GM12878 (cell line): ENCODE results near the gene PRKAG2. TPM values are rescaled to one million over a fixed set of nuclear protein-coding genes. Genes with fewer than 3 reads are reported as not detected.

Experiments used
- ATAC-seq: fragments of 200-7000 bp; cut with Tn5 transposase; 3 replicates; pipeline ENCODE4 v1.9.1; 2020; ENCODE audit warnings: mild to moderate bottlenecking, moderate library complexity
- BruUV-seq: library from RNA; stranded (reverse); fragments of 400-500 nt; replicated peaks from 2 replicates; lab custom pipeline; 2021; lab: Mats Ljungman, UMichigan
- CTCF ChIA-PET: fragments of 300-600 bp; sonication (Branson Sonifier 250); formaldehyde crosslinking; extraction: SDS; loops from one replicate; lab custom pipeline; 2021; ENCODE audit warnings: inconsistent platforms; lab: Yijun Ruan, JAX
- POLR2A ChIA-PET: fragments of 350-600 bp; formaldehyde crosslinking; extraction: SDS; loops from one replicate; lab custom pipeline; 2021; ENCODE audit warnings: inconsistent platforms; lab: Charles Lee
- RAD21 ChIA-PET: fragments of 300-600 bp; sonication (Branson Sonifier 250); formaldehyde crosslinking; loops from one replicate; lab custom pipeline; 2023; ENCODE audit warnings: antibody characterized with exemption; ENCODE audit not compliant: unreplicated experiment; lab: Charles Lee
- SMC1A ChIA-PET: fragments of 300-600 bp; sonication (Branson Sonifier 250); formaldehyde crosslinking; loops from one replicate; lab custom pipeline; 2023; ENCODE audit not compliant: unreplicated experiment, uncharacterized antibody; lab: Charles Lee
- DNase-seq: peaks from one replicate; pipeline ENCODE4 v3.0.0-alpha.2; 2011; ENCODE audit warnings: low read depth, low spot score
- FAIRE-seq: peaks from 3 replicates; lab custom pipeline; 2011; peaks lifted over from hg19 to GRCh38; lab: Jason Lieb, UNC
- H2AFZ ChIP-seq: 2 replicates; pipeline ENCODE4 v1.6.0; 2011; ENCODE audit warnings: low read depth, low read length, control low read depth; ENCODE audit not compliant: control insufficient read depth
- H3K27ac ChIP-seq: 2 replicates; pipeline ENCODE4 v1.5.1; 2011; ENCODE audit warnings: control low read depth; ENCODE audit not compliant: control insufficient read depth, insufficient read depth
- H3K27me3 ChIP-seq, 2 experiments: replicated peaks in 1 of 2; 2 replicates each; pipeline versions ENCODE4 v1.6.0 to v1.6.1; 2011; ENCODE audit warnings: low read length in 1 of 2; ENCODE audit not compliant: control insufficient read depth in 2 of 2, insufficient read depth in 2 of 2
- H3K36me3 ChIP-seq, 2 experiments: 2 replicates each; pipeline ENCODE4 v1.5.1; 2011; ENCODE audit warnings: low read length in 1 of 2; ENCODE audit not compliant: control insufficient read depth in 2 of 2, insufficient read depth in 2 of 2
- H3K4me1 ChIP-seq: 2 replicates; pipeline ENCODE4 v1.6.1; 2011; ENCODE audit warnings: mild to moderate bottlenecking, low read length, moderate library complexity, mixed read lengths; ENCODE audit not compliant: control insufficient read depth, insufficient read depth
- H3K4me2 ChIP-seq: 2 replicates; pipeline ENCODE4 v1.6.0; 2011; ENCODE audit warnings: control low read depth; ENCODE audit not compliant: control insufficient read depth, insufficient read depth
- H3K4me3 ChIP-seq: fragments of 200-600 bp; sonication (generic); 2 replicates; pipeline ENCODE4 v1.5.1; 2016
- H3K79me2 ChIP-seq: 2 replicates; pipeline ENCODE4 v1.6.0; 2011; ENCODE audit warnings: low read length; ENCODE audit not compliant: control insufficient read depth, insufficient read depth
- H3K9ac ChIP-seq: 2 replicates; pipeline ENCODE4 v1.8.0; 2011; ENCODE audit warnings: low read length, control low read depth, mixed read lengths; ENCODE audit not compliant: control insufficient read depth, insufficient read depth
- H3K9me3 ChIP-seq: replicated peaks from 3 replicates; pipeline ENCODE4 v1.5.1; 2011; ENCODE audit warnings: mild to moderate bottlenecking, low read length; ENCODE audit not compliant: control insufficient read depth, insufficient read depth
- H4K20me1 ChIP-seq: 2 replicates; pipeline ENCODE4 v1.6.0; 2011; ENCODE audit not compliant: control insufficient read depth, insufficient read depth
- CTCF ChIP-seq, 3 experiments: IDR thresholded peaks in 2 of 3; conservative IDR thresholded peaks in 1 of 3; 2 replicates each; pipeline ENCODE4 v1.5.1; 2011; ENCODE audit warnings: low read depth in 3 of 3, low read length in 3 of 3, mild to moderate bottlenecking in 3 of 3, control low read depth in 2 of 3, moderate library complexity in 2 of 3, inconsistent platforms in 1 of 3, mixed read lengths in 1 of 3; ENCODE audit not compliant: control insufficient read depth in 2 of 3, insufficient read depth in 1 of 3; ENCODE audit errors: extremely low read depth in 1 of 3
- WGBS: methylation state at CpG from one replicate; pipeline ENCODE4 v1.1.6; 2016; ENCODE audit warnings: low lambda C conversion rate; ENCODE audit not compliant: insufficient replicate concordance, insufficient coverage; ENCODE audit errors: missing lambda C conversion rate; 5-methylcytosine and 5-hydroxymethylcytosine counted together
- in situ Hi-C: fragments of 300-500 bp; cut with MboI; formaldehyde crosslinking; loops from 9 replicates; pipeline ENCODE4 v1.14.3; 2018; ENCODE audit warnings: mixed read lengths
- intact Hi-C: fragments of 100-400 bp; cut with micrococcal nuclease; formaldehyde crosslinking; loops from one replicate; pipeline ENCODE4 v1.14.2; 2022; ENCODE audit not compliant: unreplicated experiment
- polyA plus RNA-seq, 11 experiments: library from polyadenylated mRNA; depleted of rRNA in 4 of 11; unstranded in 6 of 11; stranded (reverse) in 5 of 11; fragments of >200 nt; fragmentation: Nextera tagmentation in 4 of 11; fragmentation: Illumina TruSeq in 1 of 11; extraction: Ambion mirVana in 4 of 11; extraction: Trizol in 1 of 11; gene quantifications; 1 replicate in 1 of 11; 2 replicates in 10 of 11; pipeline versions ENCODE4 v1.2.1 to v1.2.3, GENCODE V29; 2011 to 2016; ENCODE audit warnings: inconsistent platforms in 2 of 11, missing spikeins in 2 of 11, low read depth in 1 of 11
- total RNA-seq, 4 experiments: library from RNA; depleted of rRNA in 3 of 4; stranded (reverse); fragments of >200 nt in 3 of 4; fragmentation: Illumina TruSeq in 1 of 4; extraction: Trizol in 1 of 4; gene quantifications; 2 replicates each; pipeline versions ENCODE4 v1.2.1 to v1.2.3, GENCODE V29; 2013 to 2021
- TF ChIP-seq, protein P1 (sequence below): fragments of 450-650 bp; IDR thresholded peaks from 2 replicates; pipeline ENCODE4 v1.6.1; 2017; ENCODE audit warnings: mild to moderate bottlenecking
- TF ChIP-seq, protein P2 (sequence below): fragments of 450-650 bp; IDR thresholded peaks from 2 replicates; pipeline ENCODE4 v1.6.1; 2016; ENCODE audit warnings: mild to moderate bottlenecking

The PRKAG2 gene
- total and polyA plus RNA-seq, 10 of the 15 experiments (the other 5 are each of a cell fraction or from before 2014, with no cell fraction given): 3.4 to 8.9 (median 6.8) TPM

DNA sequence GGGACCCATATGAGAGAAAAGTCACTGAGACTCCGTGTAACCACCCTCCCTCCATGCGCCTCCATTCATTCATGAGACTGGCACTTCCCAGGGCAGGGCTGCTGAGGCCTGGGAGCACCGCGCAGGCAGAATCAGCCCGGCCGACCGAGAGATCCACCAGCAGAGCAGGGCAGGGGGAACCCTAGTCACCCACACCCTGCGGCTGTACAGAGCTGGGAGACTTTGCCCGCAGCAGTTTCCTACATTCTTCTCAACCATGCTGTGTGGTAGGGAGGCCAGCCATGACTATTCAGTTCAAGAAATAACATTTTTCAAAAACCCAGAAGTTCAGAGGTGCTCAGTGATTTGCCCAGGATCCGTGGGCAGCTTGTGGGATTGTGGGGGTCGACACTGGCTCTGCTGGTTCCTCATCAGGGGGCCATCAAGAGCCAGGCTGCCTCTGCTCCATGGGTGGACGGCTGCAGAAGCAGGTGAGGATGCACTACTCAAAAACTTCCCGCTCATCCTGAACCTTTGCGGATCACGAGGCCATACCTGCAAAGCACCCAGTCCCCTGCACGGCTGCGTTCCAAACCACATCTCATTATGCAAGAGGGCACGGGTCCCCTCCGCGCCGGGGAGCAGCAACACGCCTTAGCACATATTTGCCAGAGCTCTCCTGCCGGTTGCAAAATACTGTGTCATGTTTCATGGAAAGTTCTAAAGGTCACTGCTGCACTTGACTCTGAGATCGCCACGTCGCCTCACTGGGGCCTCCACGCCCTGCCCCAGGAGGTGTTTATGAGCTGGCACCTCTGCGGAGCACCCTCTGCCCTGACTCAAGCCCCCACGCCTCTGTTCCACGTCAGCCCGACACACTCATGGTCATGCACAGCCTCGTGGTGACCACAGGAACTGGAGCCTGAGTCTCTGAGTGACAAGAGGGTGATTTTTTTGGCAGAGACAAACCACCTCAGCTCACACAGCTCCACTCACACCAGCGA lies 132.0 kb downstream of the PRKAG2 start:
- FAIRE-seq: no peak
- Histone ChIP-seq H3K79me2 (no peaks in the 10 kb centered on the region), H3K36me3 (no peaks in the 10 kb centered on the region), H3K27ac (no peak overlapping the region), H3K9me3 (no peaks in the 10 kb centered on the region), H3K4me3 (no peak overlapping the region), H3K27me3 (no peaks in the 10 kb centered on the region; a peak in 1 of 4 replicates), H3K4me2 (no peak overlapping the region), H3K4me1 (no peaks in the 10 kb centered on the region), H2AFZ (no peak overlapping the region), H3K9ac (no peak overlapping the region), H4K20me1 (no peaks in the 10 kb centered on the region)
- ChIA-PET POLR2A (no interaction called here), RAD21 (no interaction called here), SMC1A (no interaction called here), CTCF (no interaction called here)
- in situ Hi-C loops (no loop called here), intact Hi-C loops (no loop called here)
- WGBS: 66% methylated on average over 33 of the region's 33 CpGs
- peak in 1 of 3 experiments; percentile 22; a peak in 1 of 6 replicates for TF ChIP-seq CTCF (IDR thresholded peaks at IDR 0.05 in 2 of 3, conservative IDR thresholded peaks at IDR 0.05 in 1 of 3; ENCODE audit: control insufficient read depth in 2 of 3, extremely low read depth in 1 of 3, insufficient read depth in 1 of 3, low read depth in 3 of 3, low read length in 3 of 3)
- TF ChIP-seq, protein P1, sequence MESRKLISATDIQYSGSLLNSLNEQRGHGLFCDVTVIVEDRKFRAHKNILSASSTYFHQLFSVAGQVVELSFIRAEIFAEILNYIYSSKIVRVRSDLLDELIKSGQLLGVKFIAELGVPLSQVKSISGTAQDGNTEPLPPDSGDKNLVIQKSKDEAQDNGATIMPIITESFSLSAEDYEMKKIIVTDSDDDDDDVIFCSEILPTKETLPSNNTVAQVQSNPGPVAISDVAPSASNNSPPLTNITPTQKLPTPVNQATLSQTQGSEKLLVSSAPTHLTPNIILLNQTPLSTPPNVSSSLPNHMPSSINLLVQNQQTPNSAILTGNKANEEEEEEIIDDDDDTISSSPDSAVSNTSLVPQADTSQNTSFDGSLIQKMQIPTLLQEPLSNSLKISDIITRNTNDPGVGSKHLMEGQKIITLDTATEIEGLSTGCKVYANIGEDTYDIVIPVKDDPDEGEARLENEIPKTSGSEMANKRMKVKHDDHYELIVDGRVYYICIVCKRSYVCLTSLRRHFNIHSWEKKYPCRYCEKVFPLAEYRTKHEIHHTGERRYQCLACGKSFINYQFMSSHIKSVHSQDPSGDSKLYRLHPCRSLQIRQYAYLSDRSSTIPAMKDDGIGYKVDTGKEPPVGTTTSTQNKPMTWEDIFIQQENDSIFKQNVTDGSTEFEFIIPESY: no peak
- TF ChIP-seq, protein P2, sequence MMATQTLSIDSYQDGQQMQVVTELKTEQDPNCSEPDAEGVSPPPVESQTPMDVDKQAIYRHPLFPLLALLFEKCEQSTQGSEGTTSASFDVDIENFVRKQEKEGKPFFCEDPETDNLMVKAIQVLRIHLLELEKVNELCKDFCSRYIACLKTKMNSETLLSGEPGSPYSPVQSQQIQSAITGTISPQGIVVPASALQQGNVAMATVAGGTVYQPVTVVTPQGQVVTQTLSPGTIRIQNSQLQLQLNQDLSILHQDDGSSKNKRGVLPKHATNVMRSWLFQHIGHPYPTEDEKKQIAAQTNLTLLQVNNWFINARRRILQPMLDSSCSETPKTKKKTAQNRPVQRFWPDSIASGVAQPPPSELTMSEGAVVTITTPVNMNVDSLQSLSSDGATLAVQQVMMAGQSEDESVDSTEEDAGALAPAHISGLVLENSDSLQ: peak; percentile 26; the same call in 1 of the 2 replicates
- peak; percentile 68 for ATAC-seq
- DNase-seq: no peak
- no TSS peak for BruUV-seq
